Calu3 (cell line): ENCODE results near the gene HNF1B. TPM values are rescaled to one million over a fixed set of nuclear protein-coding genes. Genes with fewer than 3 reads are reported as not detected.

Source experiments
- BruUV-seq: library from RNA; stranded (reverse); fragments of 400-500 nt; replicated peaks from 2 replicates; lab custom pipeline; 2021; lab: Mats Ljungman, UMichigan
- CTCF ChIA-PET: fragments of 300-600 bp; sonication (Branson Sonifier 250); formaldehyde crosslinking; loops from one replicate; lab custom pipeline; 2022; ENCODE audit warnings: antibody characterized with exemption; lab: Charles Lee
- DNase-seq: peaks from one replicate; pipeline ENCODE4 v3.0.0; 2022
- H3K27ac Mint-ChIP-seq: one replicate; pipeline ENCODE4 v1.8.0; 2022; ENCODE audit warnings: mixed read lengths; ENCODE audit not compliant: unreplicated experiment
- H3K27me3 Mint-ChIP-seq: one replicate; pipeline ENCODE4 v1.8.0; 2022; ENCODE audit warnings: mixed read lengths; ENCODE audit not compliant: unreplicated experiment
- H3K36me3 Mint-ChIP-seq: one replicate; pipeline ENCODE4 v1.8.0; 2022; ENCODE audit warnings: mild to moderate bottlenecking, moderate library complexity, mixed read lengths; ENCODE audit not compliant: insufficient read depth, unreplicated experiment
- H3K4me1 Mint-ChIP-seq: one replicate; pipeline ENCODE4 v1.8.0; 2022; ENCODE audit warnings: mild to moderate bottlenecking, low read depth, mixed read lengths; ENCODE audit not compliant: unreplicated experiment
- H3K4me3 Mint-ChIP-seq: one replicate; pipeline ENCODE4 v1.8.0; 2022; ENCODE audit warnings: mild to moderate bottlenecking, low read depth, moderate library complexity, mixed read lengths; ENCODE audit not compliant: unreplicated experiment
- H3K9me3 Mint-ChIP-seq: one replicate; pipeline ENCODE4 v1.8.0; 2022; ENCODE audit warnings: low read depth, mixed read lengths; ENCODE audit not compliant: unreplicated experiment
- CTCF ChIP-seq: fragments of 200-600 bp; IDR thresholded peaks from one replicate; pipeline ENCODE4 v1.8.0; 2022; ENCODE audit warnings: antibody characterized with exemption; ENCODE audit not compliant: unreplicated experiment
- intact Hi-C: fragments of 100-400 bp; cut with micrococcal nuclease; formaldehyde crosslinking; loops from one replicate; pipeline ENCODE4 v1.10.0; 2022; ENCODE audit not compliant: unreplicated experiment
- total RNA-seq: library from RNA; stranded (reverse); gene quantifications from 2 replicates; pipeline ENCODE4 v1.2.3, GENCODE V29; 2022

Gene HNF1B
- total RNA-seq, 1 experiment from 2014 or later = 127 TPM

GRCh38 chr17:37650419-37651003 is 94.3 kb downstream of the HNF1B start:
- Mint-ChIP-seq H3K27me3 (peaks cover 2% of the 10 kb centered on the region), H3K4me3 (no peak overlapping the region), H3K36me3 (no peaks in the 10 kb centered on the region), H3K4me1 (peaks cover 17% of the 10 kb centered on the region), H3K9me3 (no peaks in the 10 kb centered on the region), H3K27ac (no peak overlapping the region)
- intact Hi-C loops = loop anchor here (1.0 kb wide), 3 partner anchors 48 to 166 kb away; no protein-coding TSS in a partner anchor
- CTCF ChIA-PET = interaction anchor here (0.6 to 7.3 kb wide), 24 partner anchors 11 to 1012 kb away, joined by 3 to 135 read pairs (median 4); partner anchors contain the start of gene HNF1B
- no TSS peak for BruUV-seq
- peak; percentile 85 for TF ChIP-seq CTCF
- peak; percentile 80 for DNase-seq

- Mint-ChIP-seq H3K4me1 (peaks cover 29% of the 10 kb centered on the region), H3K27ac (no peak overlapping the region), H3K36me3 (peaks cover 3% of the 10 kb centered on the region), H3K9me3 (no peaks in the 10 kb centered on the region), H3K4me3 (no peak overlapping the region), H3K27me3 (peaks cover 7% of the 10 kb centered on the region)
- no peak for DNase-seq
- no peak for TF ChIP-seq CTCF
- CTCF ChIA-PET = interaction anchor here (0.9 to 7.3 kb wide), 14 partner anchors 9 to 168 kb away, joined by 3 to 135 read pairs (median 6); partner anchors contain the start of gene HNF1B
- intact Hi-C loops = no loop called here
- no TSS peak for BruUV-seq
Observed at GRCh38 chr17:37648555-37648954, 96.3 kb downstream of the HNF1B start.

- Mint-ChIP-seq H3K27ac (no peak overlapping the region), H3K27me3 (peaks cover 7% of the 10 kb centered on the region), H3K4me3 (no peak overlapping the region)
Observed at GRCh38 chr17:37647856-37648255, 97.0 kb downstream of the HNF1B start.

GRCh38 chr17:37643869-37644268 is 101.0 kb downstream of the HNF1B start:
- peak overlapping the region; percentile 86 for H3K4me3 Mint-ChIP-seq
- TSS peak; percentile 86 for BruUV-seq
- CTCF ChIA-PET = interaction anchor here (0.7 to 3.5 kb wide), 10 partner anchors 25 to 175 kb away, joined by 3 to 23 read pairs (median 3); partner anchors contain the start of gene SYNRG
- peak overlapping the region; percentile 87 for H3K27ac Mint-ChIP-seq
- peaks cover 45% of the 10 kb centered on the region for H3K4me1 Mint-ChIP-seq
- DNase-seq = no peak
- H3K36me3 Mint-ChIP-seq = peaks cover 46% of the 10 kb centered on the region
- H3K9me3 Mint-ChIP-seq = no peaks in the 10 kb centered on the region
- peaks cover 7% of the 10 kb centered on the region for H3K27me3 Mint-ChIP-seq
- no peak for TF ChIP-seq CTCF
- intact Hi-C loops = no loop called here

More at GRCh38 chr17:37647856-37648255, 97.0 kb downstream of the HNF1B start:
- Mint-ChIP-seq H3K4me1 (peaks cover 31% of the 10 kb centered on the region), H3K36me3 (peaks cover 10% of the 10 kb centered on the region), H3K9me3 (no peaks in the 10 kb centered on the region)
- no peak for TF ChIP-seq CTCF
- DNase-seq = no peak
- CTCF ChIA-PET = interaction anchor here (0.7 to 7.3 kb wide), 10 partner anchors 9 to 168 kb away, joined by 3 to 135 read pairs (median 6); partner anchors contain the start of gene HNF1B
- intact Hi-C loops = no loop called here
- BruUV-seq = no TSS peak
